Cerebellar cortex (tissue), 1 donor: ENCODE measurements around the gene IQGAP2.

Source experiments
- DNase-seq: peaks from one replicate; pipeline ENCODE4 v3.0.0-alpha.2; 2015; ENCODE audit warnings: low spot score

The IQGAP2 gene

GRCh38 chr5:76690704-76691466 lies 287.8 kb downstream of the IQGAP2 start:
- DNase-seq, result peak; percentile 91

- peak; percentile 96 for DNase-seq
Measured at GRCh38 chr5:76691467-76692273, 288.6 kb downstream of the IQGAP2 start.

- DNase-seq, result peak; percentile 75
Measured at GRCh38 chr5:76692274-76692540, 289.1 kb downstream of the IQGAP2 start.

- DNase-seq, result peak; percentile 92
Measured at GRCh38 chr5:76692651-76693050, 289.6 kb downstream of the IQGAP2 start.

GRCh38 chr5:76693141-76693540 lies 290.1 kb downstream of the IQGAP2 start:
- DNase-seq, result peak; percentile 74

GRCh38 chr5:76694317-76694716 lies 291.2 kb downstream of the IQGAP2 start:
- no peak for DNase-seq

GRCh38 chr5:76695346-76695745 lies 292.3 kb downstream of the IQGAP2 start:
- DNase-seq, result no peak

- DNase-seq, result no peak
Measured at GRCh38 chr5:76696251-76696650, 293.2 kb downstream of the IQGAP2 start.

- DNase-seq, result no peak
Measured at GRCh38 chr5:76697670-76698069, 294.6 kb downstream of the IQGAP2 start.

- DNase-seq, result no peak
Measured at GRCh38 chr5:76700571-76700970, 297.5 kb downstream of the IQGAP2 start.

- DNase-seq, result no peak
Measured at GRCh38 chr5:76701298-76701697, 298.2 kb downstream of the IQGAP2 start.

- no peak for DNase-seq
Measured at GRCh38 chr5:76703707-76704106, 300.6 kb downstream of the IQGAP2 start.

- no peak for DNase-seq
Measured at GRCh38 chr5:76704131-76704663, 301.1 kb downstream of the IQGAP2 start.

GRCh38 chr5:76705574-76705973 lies 302.5 kb downstream of the IQGAP2 start:
- DNase-seq, result no peak

GRCh38 chr5:76709762-76710161 lies 306.7 kb downstream of the IQGAP2 start:
- no peak for DNase-seq

GRCh38 chr5:76710991-76711390 lies 307.9 kb downstream of the IQGAP2 start:
- DNase-seq, result no peak

GRCh38 chr5:76714751-76715485 lies 311.8 kb downstream of the IQGAP2 start:
- DNase-seq, result peak; percentile 69

GRCh38 chr5:76715486-76715735 lies 312.3 kb downstream of the IQGAP2 start:
- no peak for DNase-seq

GRCh38 chr5:76715736-76716455 lies 312.8 kb downstream of the IQGAP2 start, which contains the start of gene F2R:
TSS of gene F2R (plus strand) at chr5:76716126. CDS start at chr5:76716308, 182 bp downstream.
- DNase-seq, result peak; percentile 75

- peak; percentile 42 for DNase-seq
Measured at GRCh38 chr5:76716456-76717157, 313.5 kb downstream of the IQGAP2 start.
